ENCODE measurements around the gene QARS1. TPM values are rescaled to one million over a fixed set of nuclear protein-coding genes. Genes with fewer than 3 reads are reported as not detected.

QARS1 gene
- total RNA-seq, 6 donors from 2014 or later, result 143 to 256 (median 191) TPM

DNA sequence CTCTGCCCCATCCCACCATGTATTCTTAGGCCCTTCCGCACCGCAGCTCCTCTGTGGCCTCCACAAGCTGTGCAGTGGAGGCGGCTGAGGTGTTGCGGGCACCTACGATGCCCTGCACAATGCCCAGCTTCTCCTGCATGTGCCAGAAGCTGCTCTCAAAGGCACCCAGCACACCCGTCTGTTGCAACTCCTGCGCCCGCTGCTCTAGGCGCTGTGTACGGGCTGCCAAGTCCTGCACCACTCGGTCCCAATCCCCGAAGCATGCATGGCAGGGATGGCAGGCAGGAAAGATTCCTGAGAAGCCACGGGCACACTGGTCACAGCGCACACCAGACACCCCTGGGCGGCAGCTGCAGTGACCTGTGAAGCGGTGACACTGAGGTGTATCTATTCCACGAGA lies 19.1 kb upstream of the QARS1 start:
- Histone ChIP-seq H3K9me3 (no peaks in the 10 kb centered on the region), H3K27ac (no peak overlapping the region), H3K4me3 (no peak overlapping the region), H3K27me3 (no peaks in the 10 kb centered on the region), H3K36me3 (peaks cover 21 to 77% (median 65%) of the 10 kb centered on the region in 4 donors), H3K4me1 (peaks cover 13 to 23% (median 16%) of the 10 kb centered on the region in 4 donors)
- 95 to 98% methylated on average over 10 to 13 of the region's 17 CpGs for WGBS, 2 donors
- ATAC-seq (ENCODE audit: low FRiP score in 2 of 2), result no peak
- no peak for TF ChIP-seq POLR2A (IDR thresholded peaks at IDR 0.05)
- no peak for TF ChIP-seq POLR2AphosphoS5 (IDR thresholded peaks at IDR 0.05)
- TF ChIP-seq EP300 (IDR thresholded peaks at IDR 0.05), result no peak
- TF ChIP-seq, protein P1, sequence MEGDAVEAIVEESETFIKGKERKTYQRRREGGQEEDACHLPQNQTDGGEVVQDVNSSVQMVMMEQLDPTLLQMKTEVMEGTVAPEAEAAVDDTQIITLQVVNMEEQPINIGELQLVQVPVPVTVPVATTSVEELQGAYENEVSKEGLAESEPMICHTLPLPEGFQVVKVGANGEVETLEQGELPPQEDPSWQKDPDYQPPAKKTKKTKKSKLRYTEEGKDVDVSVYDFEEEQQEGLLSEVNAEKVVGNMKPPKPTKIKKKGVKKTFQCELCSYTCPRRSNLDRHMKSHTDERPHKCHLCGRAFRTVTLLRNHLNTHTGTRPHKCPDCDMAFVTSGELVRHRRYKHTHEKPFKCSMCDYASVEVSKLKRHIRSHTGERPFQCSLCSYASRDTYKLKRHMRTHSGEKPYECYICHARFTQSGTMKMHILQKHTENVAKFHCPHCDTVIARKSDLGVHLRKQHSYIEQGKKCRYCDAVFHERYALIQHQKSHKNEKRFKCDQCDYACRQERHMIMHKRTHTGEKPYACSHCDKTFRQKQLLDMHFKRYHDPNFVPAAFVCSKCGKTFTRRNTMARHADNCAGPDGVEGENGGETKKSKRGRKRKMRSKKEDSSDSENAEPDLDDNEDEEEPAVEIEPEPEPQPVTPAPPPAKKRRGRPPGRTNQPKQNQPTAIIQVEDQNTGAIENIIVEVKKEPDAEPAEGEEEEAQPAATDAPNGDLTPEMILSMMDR (IDR thresholded peaks at IDR 0.05), result no peak
- no peak for DNase-seq

DNA sequence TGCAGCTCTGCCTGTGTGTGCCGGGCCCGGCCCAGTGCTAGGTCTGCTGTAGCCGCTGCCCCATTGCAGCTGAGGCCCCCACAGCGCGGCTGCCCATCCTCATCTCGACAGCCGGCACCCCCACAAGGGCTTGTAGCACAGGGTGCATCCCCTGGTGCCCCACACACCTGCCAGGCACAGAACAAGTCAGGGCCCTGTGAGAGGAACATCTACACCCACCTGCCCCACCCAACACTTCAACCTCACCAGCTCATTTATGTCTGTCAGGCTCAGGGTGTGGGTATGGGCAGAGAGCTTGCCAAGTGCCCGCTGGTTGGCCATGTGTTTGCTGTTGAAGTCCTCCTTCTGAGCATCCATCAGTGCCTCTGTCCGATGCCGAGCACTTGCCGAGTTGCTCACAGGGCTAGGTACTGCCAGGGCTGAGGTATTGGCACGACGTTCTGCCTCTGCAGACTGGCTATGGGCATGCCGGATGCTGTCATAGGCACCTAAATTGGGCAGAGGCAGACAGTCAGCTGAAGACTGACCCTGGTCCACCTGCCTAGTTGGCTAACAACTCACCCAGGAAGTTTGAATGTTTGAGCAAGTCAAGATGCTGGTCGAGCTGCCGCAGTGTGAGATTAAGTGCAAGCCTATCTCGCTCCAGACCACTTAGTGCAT lies 18.5 kb upstream of the QARS1 start:
- Histone ChIP-seq H3K27me3 (no peaks in the 10 kb centered on the region), H3K4me3 (no peak overlapping the region), H3K27ac (no peak overlapping the region), H3K36me3 (peaks cover 23 to 77% (median 68%) of the 10 kb centered on the region in 4 donors), H3K9me3 (no peaks in the 10 kb centered on the region), H3K4me1 (peaks cover 15 to 25% (median 19%) of the 10 kb centered on the region in 4 donors)
- ATAC-seq (ENCODE audit: low FRiP score in 2 of 2) (no peak), DNase-seq (no peak)
- 92 to 94% methylated on average over 11 to 14 of the region's 17 CpGs for WGBS, 2 donors
- TF ChIP-seq POLR2A (IDR thresholded peaks at IDR 0.05) (no peak), EP300 (IDR thresholded peaks at IDR 0.05) (no peak), POLR2AphosphoS5 (IDR thresholded peaks at IDR 0.05) (no peak)
- TF ChIP-seq, protein P1 (IDR thresholded peaks at IDR 0.05), result no peak

DNA sequence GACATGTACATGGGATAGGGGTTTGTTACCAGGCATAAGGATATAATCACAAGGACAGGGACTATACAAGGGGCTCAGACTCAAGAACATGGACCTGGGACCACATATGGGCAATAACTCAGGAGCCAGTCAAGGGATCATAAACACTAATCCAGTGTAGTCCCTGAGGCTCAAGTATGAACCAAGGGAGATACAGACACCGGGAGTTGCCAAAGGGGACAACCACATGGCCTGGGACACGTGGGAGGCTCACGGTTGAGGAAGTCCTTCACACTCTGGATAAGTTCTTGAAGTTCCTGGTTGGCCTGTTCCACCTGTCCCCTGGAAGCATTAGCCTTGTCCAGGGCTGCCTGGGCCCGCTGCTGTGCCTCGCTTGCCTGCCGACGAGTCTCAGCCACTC lies 17.9 kb upstream of the QARS1 start:
- DNase-seq (no peak), ATAC-seq (ENCODE audit: low FRiP score in 2 of 2) (no peak)
- Histone ChIP-seq H3K4me1 (peaks cover 15 to 25% (median 19%) of the 10 kb centered on the region in 4 donors), H3K27ac (no peak overlapping the region), H3K36me3 (peaks cover 29 to 79% (median 72%) of the 10 kb centered on the region in 4 donors), H3K27me3 (no peaks in the 10 kb centered on the region), H3K9me3 (no peaks in the 10 kb centered on the region), H3K4me3 (no peak overlapping the region)
- WGBS, 2 donors, result 87 to 92% methylated on average over 2 to 7 of the region's 7 CpGs
- TF ChIP-seq POLR2AphosphoS5 (IDR thresholded peaks at IDR 0.05), result no peak
- TF ChIP-seq POLR2A (IDR thresholded peaks at IDR 0.05), result no peak
- no peak for TF ChIP-seq EP300 (IDR thresholded peaks at IDR 0.05)

DNA sequence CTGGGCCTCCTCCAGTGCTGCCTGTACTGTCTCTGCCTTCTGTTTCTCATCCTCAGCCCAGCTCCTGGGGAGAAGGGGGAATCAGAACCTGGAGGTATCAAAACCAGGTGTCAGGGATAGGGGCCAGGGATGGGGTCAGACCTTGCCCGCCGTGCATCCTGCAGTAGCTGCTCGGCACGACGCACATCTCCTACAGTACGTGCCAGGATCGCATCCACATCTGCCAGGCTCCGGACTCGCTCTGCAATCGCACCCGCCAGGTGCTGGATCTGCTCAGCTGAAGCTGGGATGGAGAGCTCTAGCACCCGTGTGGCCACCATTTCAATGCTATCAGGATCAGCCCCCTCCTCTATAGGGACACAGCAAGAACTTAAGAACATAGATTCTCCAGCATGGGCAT lies 17.5 kb upstream of the QARS1 start:
- H3K27ac ChIP-seq, result peak overlapping the region in 1 of 4 donors; percentile 89

DNA sequence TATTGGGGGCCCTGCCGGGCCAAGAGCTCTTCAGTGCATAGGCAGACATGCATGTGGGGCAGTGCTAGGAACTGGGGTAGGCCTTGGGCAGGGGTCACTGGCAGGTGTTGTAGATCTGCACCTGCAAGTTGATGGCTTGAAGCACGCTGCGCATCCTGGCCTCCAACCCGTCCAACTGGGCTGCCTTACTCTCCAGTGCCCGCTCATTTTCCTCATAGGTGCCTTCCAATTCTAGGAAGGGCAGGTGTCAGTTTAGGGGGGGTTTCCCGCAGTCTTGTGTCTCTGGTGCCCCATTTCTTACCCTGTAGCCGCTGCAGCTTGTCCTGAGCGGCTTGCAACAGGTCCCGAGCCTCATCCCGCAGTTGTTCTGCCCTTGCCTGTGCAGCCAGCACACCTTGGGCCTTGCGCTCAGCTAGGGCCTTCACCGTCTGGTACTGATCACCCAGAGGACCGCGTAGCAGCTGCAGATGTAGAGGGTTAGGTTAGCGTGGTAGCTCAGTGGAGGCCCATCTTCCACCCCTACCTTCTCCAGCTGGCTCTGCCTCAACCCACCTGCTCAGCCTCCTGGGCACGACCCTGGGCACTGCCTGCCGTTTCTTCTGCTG lies 16.7 kb upstream of the QARS1 start:
- H3K27me3 ChIP-seq, result no peaks in the 10 kb centered on the region
- DNase-seq (no peak), ATAC-seq (ENCODE audit: low FRiP score in 2 of 2) (no peak)
- H3K4me1 ChIP-seq, result peaks cover 15 to 25% (median 19%) of the 10 kb centered on the region in 4 donors
- 81 to 87% methylated on average over 13 to 16 of the region's 17 CpGs for WGBS, 2 donors
- H3K36me3 ChIP-seq, result peaks cover 41 to 80% (median 74%) of the 10 kb centered on the region in 4 donors
- TF ChIP-seq POLR2AphosphoS5 (IDR thresholded peaks at IDR 0.05) (no peak), EP300 (IDR thresholded peaks at IDR 0.05) (no peak), POLR2A (IDR thresholded peaks at IDR 0.05) (no peak)
- TF ChIP-seq, protein P1 (IDR thresholded peaks at IDR 0.05), result no peak
- peak overlapping the region; percentile 89 to 99 (median 96) for H3K27ac ChIP-seq
- H3K9me3 ChIP-seq, result no peaks in the 10 kb centered on the region
- peak overlapping the region in 3 of 4 donors; percentile 80 to 99 (median 97) for H3K4me3 ChIP-seq

More for the DNA sequence above, 17.5 kb upstream of the QARS1 start:
- Histone ChIP-seq H3K27me3 (no peaks in the 10 kb centered on the region), H3K36me3 (peaks cover 33 to 79% (median 74%) of the 10 kb centered on the region in 4 donors), H3K9me3 (no peaks in the 10 kb centered on the region), H3K4me3 (no peak overlapping the region), H3K4me1 (peaks cover 15 to 25% (median 19%) of the 10 kb centered on the region in 4 donors)
- no peak for DNase-seq
- WGBS, 2 donors, result 93 to 97% methylated on average over 12 of the region's 12 CpGs
- TF ChIP-seq EP300 (IDR thresholded peaks at IDR 0.05) (no peak), POLR2AphosphoS5 (IDR thresholded peaks at IDR 0.05) (no peak), POLR2A (IDR thresholded peaks at IDR 0.05) (no peak)
- TF ChIP-seq, protein P1 (IDR thresholded peaks at IDR 0.05), result no peak
- no peak for ATAC-seq (ENCODE audit: low FRiP score in 2 of 2)
